ENCODE measurements around the gene GALNT13. TPM values are rescaled to one million over a fixed set of nuclear protein-coding genes. Genes with fewer than 3 reads are reported as not detected.

GALNT13 gene
- polyA plus RNA-seq, 2 of the 4 experiments (the other 2 are of a cell fraction) = 12.1 to 15.6 TPM

- Histone ChIP-seq H3K4me1 (peaks cover 46% of the 10 kb centered on the region), H3K4me3 (peak overlapping the region; percentile 24), H3K4me2 (peak overlapping the region; percentile 84), H3K27ac (peak overlapping the region; percentile 73 to 86), H3K9me3 (no peaks in the 10 kb centered on the region)
- 9% methylated on average over 5 of the region's 5 CpGs for WGBS (ENCODE audit: missing lambda C conversion rate)
- TF ChIP-seq, protein P1, sequence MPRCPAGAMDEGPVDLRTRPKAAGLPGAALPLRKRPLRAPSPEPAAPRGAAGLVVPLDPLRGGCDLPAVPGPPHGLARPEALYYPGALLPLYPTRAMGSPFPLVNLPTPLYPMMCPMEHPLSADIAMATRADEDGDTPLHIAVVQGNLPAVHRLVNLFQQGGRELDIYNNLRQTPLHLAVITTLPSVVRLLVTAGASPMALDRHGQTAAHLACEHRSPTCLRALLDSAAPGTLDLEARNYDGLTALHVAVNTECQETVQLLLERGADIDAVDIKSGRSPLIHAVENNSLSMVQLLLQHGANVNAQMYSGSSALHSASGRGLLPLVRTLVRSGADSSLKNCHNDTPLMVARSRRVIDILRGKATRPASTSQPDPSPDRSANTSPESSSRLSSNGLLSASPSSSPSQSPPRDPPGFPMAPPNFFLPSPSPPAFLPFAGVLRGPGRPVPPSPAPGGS (IDR thresholded peaks at IDR 0.05) = no peak
- TF ChIP-seq MYC (IDR thresholded peaks at IDR 0.05; ENCODE audit: borderline replicate concordance, low read length) = no peak
- no peak for TF ChIP-seq TP53 (CRISPR knock-in tag; IDR thresholded peaks at IDR 0.05)
- TF ChIP-seq FOXS1 (CRISPR knock-in tag; IDR thresholded peaks at IDR 0.05) = no peak
- no peak for TF ChIP-seq RNF2 (IDR thresholded peaks at IDR 0.05; ENCODE audit: borderline replicate concordance, low read depth)
- TF ChIP-seq, protein P2, sequence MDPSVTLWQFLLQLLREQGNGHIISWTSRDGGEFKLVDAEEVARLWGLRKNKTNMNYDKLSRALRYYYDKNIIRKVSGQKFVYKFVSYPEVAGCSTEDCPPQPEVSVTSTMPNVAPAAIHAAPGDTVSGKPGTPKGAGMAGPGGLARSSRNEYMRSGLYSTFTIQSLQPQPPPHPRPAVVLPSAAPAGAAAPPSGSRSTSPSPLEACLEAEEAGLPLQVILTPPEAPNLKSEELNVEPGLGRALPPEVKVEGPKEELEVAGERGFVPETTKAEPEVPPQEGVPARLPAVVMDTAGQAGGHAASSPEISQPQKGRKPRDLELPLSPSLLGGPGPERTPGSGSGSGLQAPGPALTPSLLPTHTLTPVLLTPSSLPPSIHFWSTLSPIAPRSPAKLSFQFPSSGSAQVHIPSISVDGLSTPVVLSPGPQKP (IDR thresholded peaks at IDR 0.05; ENCODE audit: low read depth, low read length) = no peak
- TF ChIP-seq, protein P3, sequence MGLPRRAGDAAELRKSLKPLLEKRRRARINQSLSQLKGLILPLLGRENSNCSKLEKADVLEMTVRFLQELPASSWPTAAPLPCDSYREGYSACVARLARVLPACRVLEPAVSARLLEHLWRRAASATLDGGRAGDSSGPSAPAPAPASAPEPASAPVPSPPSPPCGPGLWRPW (IDR thresholded peaks at IDR 0.05) = no peak
- DNase-seq (ENCODE audit: low read depth in 1 of 2, low spot score in 1 of 2) (peak in 1 of 2 experiments; percentile 46), ATAC-seq (peak; percentile 86 to 87), FAIRE-seq (no peak)
- CTCF ChIA-PET = interaction anchor here (0.9 to 1.1 kb wide), 2 partner anchors 15 to 325 kb away, joined by 3 read pairs; no protein-coding TSS in a partner anchor
- POLR2A ChIA-PET = interaction anchor here (0.9 kb wide), 1 partner anchor 324 kb away, joined by 5 read pairs; the partner anchor contains the start of gene GALNT13
These were observed 323.4 kb downstream of the GALNT13 start for GRCh38 chr2:154194909-154195643.

- Histone ChIP-seq H3K4me2 (peak overlapping the region; percentile 84), H3K27ac (peak overlapping the region; percentile 73 to 86), H3K4me3 (peak overlapping the region; percentile 24; the same call in 2 of the 3 replicates), H3K9me3 (no peaks in the 10 kb centered on the region), H3K4me1 (peaks cover 46% of the 10 kb centered on the region)
- ChIA-PET POLR2A (interaction anchor here (0.7 to 0.8 kb wide), 4 partner anchors 56 to 150 kb away, joined by 3 to 5 read pairs (median 3); no protein-coding TSS in a partner anchor), CTCF (interaction anchor here (0.7 to 1.1 kb wide), 3 partner anchors 16 to 326 kb away, joined by 3 read pairs; no protein-coding TSS in a partner anchor)
- FAIRE-seq (no peak), ATAC-seq (peak; percentile 83 to 90), DNase-seq (ENCODE audit: low read depth in 1 of 2, low spot score in 1 of 2) (peak; percentile 3 to 33)
- TF ChIP-seq SMC3 (IDR thresholded peaks at IDR 0.05) = peak; percentile 31; the same call in 1 of the 3 replicates
- TF ChIP-seq ZNF302 (CRISPR knock-in tag; IDR thresholded peaks at IDR 0.05) = no peak
- TF ChIP-seq FOSB (CRISPR knock-in tag; IDR thresholded peaks at IDR 0.05) = no peak
- no peak for TF ChIP-seq ESRRA (IDR thresholded peaks at IDR 0.05; ENCODE audit: borderline replicate concordance, low read length)
- no peak for TF ChIP-seq ZSCAN20 (CRISPR knock-in tag; IDR thresholded peaks at IDR 0.05)
- TF ChIP-seq CBX8 (IDR thresholded peaks at IDR 0.05) = no peak
- no peak for TF ChIP-seq HDAC2 (IDR thresholded peaks at IDR 0.05)
- no peak for TF ChIP-seq NFE2L2 (conservative IDR thresholded peaks at IDR 0.05; ENCODE audit: low read length)
- TF ChIP-seq, protein P3 (IDR thresholded peaks at IDR 0.05) = no peak
- no peak for TF ChIP-seq KDM5A (IDR thresholded peaks at IDR 0.05)
- no peak for TF ChIP-seq EHF (CRISPR knock-in tag; IDR thresholded peaks at IDR 0.05)
- TF ChIP-seq GATA3 (IDR thresholded peaks at IDR 0.05; ENCODE audit: borderline replicate concordance) = no peak
- TF ChIP-seq, protein P1 (IDR thresholded peaks at IDR 0.05) = no peak
- TF ChIP-seq JUN (IDR thresholded peaks at IDR 0.05) = no peak
- TF ChIP-seq CHD2 (IDR thresholded peaks at IDR 0.05; ENCODE audit: low read length, partially characterized antibody) = no peak
- no peak for TF ChIP-seq RFX5 (IDR thresholded peaks at IDR 0.05)
- TF ChIP-seq JUNB (IDR thresholded peaks at IDR 0.05) = peak; percentile 58
- no peak for TF ChIP-seq SREBF2 (IDR thresholded peaks at IDR 0.05)
- TF ChIP-seq PHF8 (IDR thresholded peaks at IDR 0.05; ENCODE audit: borderline replicate concordance, low read depth) = no peak
- no peak for TF ChIP-seq TP53 (CRISPR knock-in tag; IDR thresholded peaks at IDR 0.05)
- no peak for TF ChIP-seq POLR2AphosphoS2 (conservative IDR thresholded peaks at IDR 0.05; ENCODE audit: low read length)
- TF ChIP-seq, protein P4, sequence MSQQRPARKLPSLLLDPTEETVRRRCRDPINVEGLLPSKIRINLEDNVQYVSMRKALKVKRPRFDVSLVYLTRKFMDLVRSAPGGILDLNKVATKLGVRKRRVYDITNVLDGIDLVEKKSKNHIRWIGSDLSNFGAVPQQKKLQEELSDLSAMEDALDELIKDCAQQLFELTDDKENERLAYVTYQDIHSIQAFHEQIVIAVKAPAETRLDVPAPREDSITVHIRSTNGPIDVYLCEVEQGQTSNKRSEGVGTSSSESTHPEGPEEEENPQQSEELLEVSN (IDR thresholded peaks at IDR 0.05; ENCODE audit: borderline replicate concordance, low read depth) = no peak
- TF ChIP-seq RNF2 (IDR thresholded peaks at IDR 0.05; ENCODE audit: borderline replicate concordance, low read depth) = no peak
- no peak for TF ChIP-seq ZC3H11A (IDR thresholded peaks at IDR 0.05)
- TF ChIP-seq FOSL2 (IDR thresholded peaks at IDR 0.05) = 0 out of 2 replicates have a peak, but pooled peaks have one; percentile 13
- peak; percentile 22; the same call in 1 of the 2 replicates for TF ChIP-seq FOSL2 (CRISPR knock-in tag; IDR thresholded peaks at IDR 0.05)
- TF ChIP-seq, protein P5, sequence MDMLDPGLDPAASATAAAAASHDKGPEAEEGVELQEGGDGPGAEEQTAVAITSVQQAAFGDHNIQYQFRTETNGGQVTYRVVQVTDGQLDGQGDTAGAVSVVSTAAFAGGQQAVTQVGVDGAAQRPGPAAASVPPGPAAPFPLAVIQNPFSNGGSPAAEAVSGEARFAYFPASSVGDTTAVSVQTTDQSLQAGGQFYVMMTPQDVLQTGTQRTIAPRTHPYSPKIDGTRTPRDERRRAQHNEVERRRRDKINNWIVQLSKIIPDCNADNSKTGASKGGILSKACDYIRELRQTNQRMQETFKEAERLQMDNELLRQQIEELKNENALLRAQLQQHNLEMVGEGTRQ (IDR thresholded peaks at IDR 0.05) = no peak
- no peak for TF ChIP-seq HOXB13 (CRISPR knock-in tag; IDR thresholded peaks at IDR 0.05; ENCODE audit: low read depth)
These were observed 324.0 kb downstream of the GALNT13 start for GRCh38 chr2:154195644-154196195.
